Stimulated activated CD4-positive, alpha-beta T cell treated with anti-CD3 and anti-CD28 coated beads, Interleukin-15, amount 100 ng/mL, for 48 hours (primary cell): ENCODE results near the gene GPA33.

Experiments
- DNase-seq, 2 donors: peaks; one replicate each; pipeline ENCODE4 v3.0.0-alpha.2; 2020; ENCODE audit warnings: low read depth in 2 of 2

GPA33 gene

GRCh38 chr1:167086768-167087167 lies 3.4 kb downstream of the GPA33 start:
- DNase-seq: no peak

GRCh38 chr1:167086033-167086432 lies 4.1 kb downstream of the GPA33 start:
- no peak for DNase-seq

- no peak for DNase-seq
Observed at GRCh38 chr1:167084757-167085156, 5.4 kb downstream of the GPA33 start.

- DNase-seq: no peak
Observed at GRCh38 chr1:167083871-167084270, 6.3 kb downstream of the GPA33 start.

DNA sequence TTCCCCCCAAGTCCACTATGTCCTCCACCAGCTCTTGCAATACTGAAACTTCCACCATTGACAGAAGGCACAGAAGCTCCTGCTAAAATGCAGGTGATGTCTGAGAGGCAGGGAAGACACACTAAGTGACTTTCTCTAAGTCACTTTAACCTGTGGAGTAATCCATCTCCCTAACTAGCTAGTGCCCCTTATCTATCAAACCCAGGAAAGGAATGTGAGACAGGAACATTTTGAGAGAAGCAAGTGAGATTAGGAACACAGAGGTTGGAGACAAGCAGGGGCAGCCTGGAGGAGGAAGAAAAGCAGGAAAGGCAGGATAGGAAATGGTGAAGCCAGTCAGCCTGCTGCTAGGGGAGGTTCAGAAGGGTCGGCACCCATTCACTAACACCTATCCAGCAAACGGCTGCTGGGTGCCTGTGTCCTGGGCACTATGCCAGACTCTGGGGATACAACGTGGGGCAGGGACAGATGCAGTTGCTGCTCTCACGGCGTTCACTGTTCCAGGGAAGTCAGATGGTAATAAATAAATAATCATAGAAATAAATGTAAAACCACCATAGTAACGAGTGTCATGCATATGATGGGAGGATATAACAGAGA lies 7.0 kb downstream of the GPA33 start:
- no peak for DNase-seq

DNA sequence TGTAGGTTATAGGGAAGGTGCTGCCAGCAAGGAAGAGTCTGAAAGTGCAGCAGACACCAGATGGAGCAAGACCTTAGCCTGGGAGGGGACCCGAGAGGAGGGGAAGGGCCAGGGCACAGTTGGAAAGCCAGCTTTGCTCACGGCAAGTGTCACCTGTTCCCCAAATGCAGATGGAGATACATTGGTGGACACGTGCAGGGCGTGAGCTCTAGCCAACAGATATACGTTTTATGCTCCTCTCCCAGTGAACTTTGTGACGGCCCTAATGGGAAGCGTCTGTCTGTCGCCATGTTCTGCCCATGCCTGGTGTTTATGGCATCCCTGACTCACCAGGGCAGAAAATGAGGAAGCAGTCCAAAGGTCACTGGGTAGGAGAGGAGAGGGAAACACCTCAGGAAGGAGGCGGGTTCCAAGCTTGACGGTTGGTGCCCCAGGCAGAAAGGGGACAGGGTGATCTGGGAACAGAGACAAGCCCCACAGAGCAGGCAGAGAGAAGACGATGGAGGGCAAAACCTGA lies 7.6 kb downstream of the GPA33 start:
- DNase-seq: no peak

DNA sequence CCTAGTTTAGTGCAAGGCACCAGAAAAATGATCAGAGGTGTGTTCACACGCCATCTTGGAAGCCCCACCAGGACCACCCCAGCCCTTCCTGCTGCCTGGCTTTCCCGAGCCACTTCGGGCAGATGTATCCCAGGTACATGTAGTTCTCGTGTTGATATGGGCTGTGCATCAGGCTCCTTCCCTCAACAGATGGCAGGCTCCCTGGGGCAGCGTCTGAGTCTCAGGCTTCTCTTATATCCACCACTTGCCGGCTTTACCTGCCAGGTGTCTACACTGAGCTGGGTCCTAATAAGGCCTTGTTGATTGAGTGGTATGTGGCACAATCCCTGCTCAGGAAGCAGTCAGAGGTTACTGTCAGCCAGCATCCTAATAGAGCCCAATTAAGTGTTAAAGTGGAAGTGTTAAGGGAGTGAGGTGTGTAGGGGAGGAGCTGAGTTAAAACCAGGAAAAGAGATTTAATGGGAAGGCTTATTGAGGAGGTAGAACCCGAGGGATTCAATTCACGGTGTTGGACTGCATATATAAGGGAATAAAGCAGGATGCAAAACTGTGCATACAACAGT lies 8.5 kb downstream of the GPA33 start:
- no peak for DNase-seq

DNA sequence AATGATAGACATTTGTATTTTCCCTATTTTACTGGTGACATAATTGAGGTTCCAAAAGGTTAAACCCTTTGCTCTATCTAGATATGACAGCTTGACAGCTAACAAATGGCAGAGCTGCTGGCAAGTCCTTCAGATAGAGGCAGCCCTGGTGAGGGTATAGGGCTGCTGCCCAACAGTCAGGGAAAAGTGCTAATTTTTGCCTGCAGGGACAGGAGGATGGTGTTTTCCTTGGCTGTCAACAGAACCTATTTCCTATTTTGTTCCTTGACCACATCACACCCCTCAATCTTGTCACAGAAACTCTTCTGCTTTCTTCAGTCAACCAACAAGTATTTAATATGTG lies 12.3 kb downstream of the GPA33 start:
- no peak for DNase-seq

DNA sequence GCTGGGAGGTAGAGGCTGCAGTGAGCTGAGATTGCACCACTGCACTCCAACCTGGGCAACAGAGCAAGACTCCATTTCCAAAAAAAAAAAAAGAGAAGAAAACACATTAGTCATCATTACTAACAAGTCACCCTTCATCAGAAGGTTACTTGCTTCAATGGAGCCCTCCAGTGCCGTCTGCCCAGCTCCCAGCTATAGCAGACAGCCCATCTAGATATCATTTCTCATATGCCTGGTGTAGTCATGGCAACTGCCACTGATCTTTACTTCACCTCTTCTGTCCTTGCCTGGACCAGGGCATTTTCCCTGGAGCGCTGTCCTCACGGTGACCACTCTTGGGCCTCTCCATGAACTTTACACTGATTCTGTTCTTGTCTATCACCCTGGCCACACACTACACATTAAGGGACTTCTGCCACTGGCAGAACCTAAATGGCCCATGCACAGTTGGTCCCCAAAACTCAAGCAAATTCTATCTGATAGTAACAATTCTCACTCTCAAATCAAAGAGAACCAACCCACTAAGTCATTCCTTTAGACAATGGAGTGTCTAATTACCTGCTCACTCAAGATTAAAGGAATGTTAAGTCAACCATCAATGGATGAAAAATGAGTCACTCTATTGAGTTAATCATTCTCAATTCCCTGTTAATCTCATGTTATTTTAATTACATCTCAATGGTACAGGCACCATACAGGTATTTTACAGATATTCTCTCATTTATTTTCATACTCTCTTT lies 12.9 kb downstream of the GPA33 start:
- no peak for DNase-seq

GRCh38 chr1:167076136-167076710 lies 14.0 kb downstream of the GPA33 start:
- no peak for DNase-seq

DNA sequence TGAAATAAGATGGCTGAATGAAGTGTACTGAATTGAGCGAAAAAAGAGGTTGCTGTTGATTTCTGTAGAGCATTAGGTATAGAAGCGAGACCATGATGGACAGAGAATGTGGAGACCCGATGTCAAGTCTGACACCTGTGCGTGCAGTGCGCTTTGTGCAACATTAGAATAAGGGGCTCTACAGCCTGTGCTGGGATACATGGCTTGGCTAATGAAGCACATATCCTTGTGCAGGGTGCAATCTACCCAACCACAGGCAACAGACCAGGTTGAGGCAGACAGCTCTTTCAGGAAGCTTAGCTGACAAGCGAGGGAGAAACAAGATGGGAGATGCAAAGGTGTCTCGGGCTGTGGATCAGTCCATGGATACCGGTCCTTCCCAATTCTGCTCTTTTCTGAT lies 18.9 kb downstream of the GPA33 start:
- DNase-seq: no peak

DNA sequence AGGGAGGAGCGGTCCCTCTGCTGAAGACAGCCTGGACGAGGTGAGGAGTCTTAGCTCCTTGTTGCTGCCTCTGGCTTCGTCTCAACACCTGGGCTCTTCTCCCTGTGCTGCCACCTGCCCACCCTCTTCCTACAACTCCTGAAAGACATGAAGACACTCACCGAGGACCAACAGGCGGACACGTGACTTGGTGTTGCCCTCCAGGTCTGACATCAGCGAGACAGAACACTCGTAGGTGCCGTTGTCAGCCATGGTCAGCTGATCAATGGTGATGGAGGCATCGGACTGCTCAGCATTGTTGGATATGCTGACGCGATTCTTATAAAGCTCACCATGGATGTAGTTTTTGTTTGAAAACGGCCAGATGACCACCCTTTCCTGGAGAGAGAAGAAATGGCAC lies 21.4 kb downstream of the GPA33 start:
- DNase-seq: no peak

DNA sequence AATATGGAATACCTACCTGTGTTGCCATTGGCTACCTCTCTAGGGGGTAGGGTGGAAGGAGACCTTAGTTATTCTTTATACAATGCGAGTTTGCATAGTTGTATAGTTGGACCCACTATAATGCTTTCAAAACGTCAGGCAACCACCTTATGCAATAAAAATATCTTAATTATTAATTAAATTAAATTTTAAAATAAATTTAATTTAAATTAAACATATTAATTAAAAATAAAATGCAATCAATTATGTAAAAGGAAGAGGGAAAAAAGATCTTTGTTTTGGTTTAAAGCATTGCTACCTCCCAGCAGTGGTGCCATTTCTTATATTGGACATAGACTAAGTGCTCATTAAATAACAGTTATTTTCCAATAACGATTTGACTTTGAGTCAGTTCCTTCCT lies 22.3 kb downstream of the GPA33 start:
- no peak for DNase-seq

DNA sequence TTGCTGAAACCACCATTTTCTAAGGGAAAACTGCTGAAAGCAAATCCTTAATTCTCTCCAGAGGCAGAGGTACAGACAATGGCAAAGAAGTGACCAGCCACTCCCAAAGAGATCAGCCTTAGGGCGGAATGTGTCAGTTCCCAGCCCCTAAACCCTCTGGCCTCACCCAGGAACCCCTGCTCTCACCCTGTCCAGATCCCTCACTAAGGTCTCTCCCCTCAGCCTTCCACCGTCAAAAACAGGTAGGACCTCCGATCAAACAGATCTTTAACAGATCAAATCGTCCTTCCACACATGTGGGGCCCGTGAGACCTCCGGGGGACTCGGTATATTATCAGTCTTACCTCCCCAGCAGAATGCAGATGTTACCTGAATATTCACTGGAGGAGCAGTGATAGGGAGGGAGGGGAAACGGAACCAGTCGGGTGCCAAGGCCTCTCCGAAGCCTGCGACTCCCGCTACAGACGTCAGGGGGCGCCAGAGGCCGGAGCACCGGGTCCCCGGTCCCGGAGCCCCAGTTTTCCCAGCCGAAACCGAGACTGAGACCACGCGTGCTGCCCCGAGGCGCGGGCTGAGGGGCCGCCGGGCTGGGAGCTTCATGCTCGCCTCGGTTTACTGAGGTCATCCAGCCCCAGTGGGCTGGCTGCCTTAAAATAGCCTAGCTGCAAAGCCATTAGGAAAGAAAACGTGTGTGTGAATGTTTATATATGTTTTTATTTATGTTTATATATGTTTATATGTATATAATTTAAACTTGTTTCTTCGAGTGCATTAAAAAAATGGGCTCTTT lies 23.6 kb downstream of the GPA33 start:
- DNase-seq: peak; percentile 57 to 76

DNA sequence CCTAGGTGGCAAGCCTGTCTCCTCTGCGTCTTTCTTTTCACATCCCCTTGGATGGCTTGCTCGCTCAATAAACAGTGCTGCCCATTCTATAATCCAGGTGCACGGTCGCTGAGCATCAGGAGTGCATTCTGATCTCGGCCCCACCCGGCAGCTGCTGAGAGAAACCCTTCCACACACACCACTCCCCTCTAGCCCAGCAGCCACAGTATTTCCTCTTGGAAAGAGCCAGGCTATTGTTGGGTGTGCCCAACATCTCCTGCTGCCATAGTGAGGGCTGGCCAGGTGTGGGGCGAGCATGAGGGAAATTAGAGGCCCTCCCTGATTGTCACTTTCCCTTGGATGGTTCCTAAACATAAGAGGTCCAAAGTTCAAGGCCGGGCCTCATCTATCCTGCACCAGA lies 24.7 kb downstream of the GPA33 start:
- no peak for DNase-seq

GRCh38 chr1:167064621-167065020 lies 25.6 kb downstream of the GPA33 start:
- DNase-seq: no peak

- DNase-seq: no peak
Observed at GRCh38 chr1:167061073-167061464, 29.1 kb downstream of the GPA33 start.

GRCh38 chr1:167060141-167061072 lies 29.8 kb downstream of the GPA33 start:
- no peak for DNase-seq

- DNase-seq: no peak
Observed at GRCh38 chr1:167059809-167060107, 30.4 kb downstream of the GPA33 start.

DNA sequence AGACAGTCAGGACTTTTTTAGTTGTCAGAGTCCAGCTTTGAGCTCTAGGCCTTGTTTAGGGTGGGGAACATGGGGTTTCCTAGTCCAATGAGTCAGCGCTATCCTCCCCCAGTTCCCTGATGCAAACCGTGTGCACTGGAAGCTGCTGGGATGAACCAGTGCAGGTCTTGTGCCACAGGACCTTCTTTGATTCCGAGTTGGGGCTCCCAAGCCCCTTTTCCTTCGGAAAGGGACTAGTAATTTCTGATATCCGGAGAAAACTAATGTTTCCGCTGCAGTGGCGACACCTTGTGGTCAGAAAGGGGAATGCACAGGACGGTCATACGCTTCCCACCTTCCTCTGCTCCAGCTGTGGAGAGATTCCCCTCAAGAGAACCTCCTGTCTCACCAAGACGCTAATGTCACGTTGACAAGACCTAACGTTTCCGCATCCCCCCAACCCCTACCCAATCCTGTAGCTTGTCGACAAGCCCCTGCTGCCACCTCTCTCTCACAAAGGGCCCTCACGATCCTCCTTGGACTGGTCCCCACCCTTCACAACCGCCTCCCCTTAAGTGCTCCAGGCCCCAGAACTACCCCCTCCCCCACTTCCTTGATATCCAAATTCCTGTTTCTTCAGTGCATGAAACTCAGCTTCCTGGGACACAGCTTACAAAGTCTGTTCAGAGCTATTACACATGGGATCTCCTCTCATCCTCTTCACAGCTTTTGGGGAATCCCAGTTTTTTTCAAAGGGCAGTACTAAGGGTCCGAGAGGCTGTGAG lies 30.9 kb downstream of the GPA33 start:
- peak; percentile 43 to 63 for DNase-seq
